ENCODE results near the gene AGRN. TPM values are rescaled to one million over a fixed set of nuclear protein-coding genes. Genes with fewer than 3 reads are reported as not detected.
"Not testable (repeated sequence)": the region's sequence is repeated elsewhere in the genome, so short reads cannot be mapped to it uniquely, and the experiment has no call there.

Gene AGRN
- total and polyA plus RNA-seq, 8 donors, result 3.5 to 459 (median 50.5) TPM

DNA sequence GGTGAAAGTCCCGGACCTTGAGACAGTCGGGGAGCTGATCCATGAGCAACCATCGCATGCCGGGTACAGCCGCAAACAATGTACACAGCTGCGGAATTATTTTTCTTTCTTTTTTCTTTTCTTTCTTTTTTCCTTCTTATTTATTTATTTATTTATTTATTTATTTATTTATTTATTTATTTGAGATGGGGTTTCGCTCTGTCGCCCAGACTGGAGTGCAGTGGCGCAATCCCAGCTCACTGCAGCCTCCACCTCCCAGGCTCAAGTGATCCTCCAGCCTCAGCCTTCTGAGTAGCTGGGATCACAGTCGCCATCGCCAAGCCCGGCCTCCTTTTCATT is 35.5 kb upstream of the AGRN start:
- Histone ChIP-seq H3K4me1 (peaks cover 0 to 8% (median 4%) of the 10 kb centered on the region in 4 donors), H3K27ac (no peak overlapping the region), H3K36me3 (no peaks in the 10 kb centered on the region), H3K4me3 (peak overlapping the region in 3 of 4 donors; percentile 14 to 19 (median 17)), H3K27me3 (peaks cover 0 to 66% (median 31%) of the 10 kb centered on the region in 3 donors), H3K9me3 (no peaks in the 10 kb centered on the region)
- intact Hi-C loops (cut with DNase I; ENCODE audit: low total_unique reads), result loop anchor here (5.0 kb wide), 1 partner anchor 78 kb away; no protein-coding TSS in a partner anchor
- 44 to 58% (median 54%) methylated on average over 12 of the region's 12 CpGs for WGBS, 5 donors
- DNase-seq, result no peak
- TF ChIP-seq POLR2AphosphoS5 (IDR thresholded peaks at IDR 0.05) (no peak), POLR2A (IDR thresholded peaks at IDR 0.05) (no peak)

DNA sequence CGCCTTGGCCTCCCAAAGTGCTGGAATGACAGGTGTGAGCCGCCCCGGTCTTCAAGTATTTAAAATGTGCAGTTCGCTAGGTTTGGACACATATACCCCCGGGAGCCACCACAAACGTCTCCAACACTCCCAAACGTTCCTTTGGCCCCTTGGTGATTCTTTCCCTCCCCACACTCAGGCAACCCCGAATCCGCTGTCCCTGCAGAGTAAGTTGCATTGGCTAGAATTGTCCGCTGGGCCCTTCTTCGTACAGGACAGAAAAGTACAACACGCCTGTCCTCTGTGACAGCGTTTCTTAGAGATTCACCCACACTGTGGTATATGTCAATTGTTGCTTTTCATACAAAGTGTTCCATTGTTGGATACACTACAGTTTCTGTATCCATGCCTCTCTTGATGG is 34.8 kb upstream of the AGRN start:
- peaks cover 0 to 62% (median 31%) of the 10 kb centered on the region in 3 donors for H3K27me3 ChIP-seq
- no peaks in the 10 kb centered on the region for H3K9me3 ChIP-seq
- intact Hi-C loops (cut with DNase I; ENCODE audit: low total_unique reads), result no loop called here

DNA sequence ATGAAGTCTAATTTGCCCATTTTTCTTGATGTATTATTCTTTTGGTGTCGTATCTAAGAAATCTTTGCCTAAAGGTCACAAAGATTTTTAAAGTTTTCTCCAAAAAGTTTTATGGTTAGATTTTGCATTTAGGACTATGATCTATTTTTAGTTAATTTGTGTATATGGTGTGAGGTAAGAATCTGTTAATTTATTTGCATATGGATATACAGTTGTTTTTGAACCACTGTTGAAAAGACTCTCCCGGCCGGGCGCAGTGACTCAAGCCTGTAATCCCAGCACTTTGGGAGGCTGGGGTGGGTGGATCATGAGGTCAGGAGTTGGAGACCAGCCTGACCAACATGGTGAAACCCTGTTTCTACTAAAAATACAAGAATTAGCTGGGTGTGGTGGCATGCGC is 31.9 kb upstream of the AGRN start:
- H3K36me3 ChIP-seq; intact Hi-C loops (cut with DNase I; ENCODE audit: low total_unique reads); H3K4me1 ChIP-seq; DNase-seq; H3K27ac ChIP-seq; H3K4me3 ChIP-seq: not testable (repeated sequence)
- peaks cover 0 to 18% (median 12%) of the 10 kb centered on the region in 4 donors for H3K9me3 ChIP-seq
- WGBS, 5 donors, result 85 to 90% (median 87%) methylated on average over 5 of the region's 5 CpGs
- peaks cover 0 to 36% (median 11%) of the 10 kb centered on the region in 3 donors for H3K27me3 ChIP-seq

More for the DNA sequence above, 34.8 kb upstream of the AGRN start:
- TF ChIP-seq EP300 (IDR thresholded peaks at IDR 0.05) (no peak), POLR2AphosphoS5 (IDR thresholded peaks at IDR 0.05) (no peak), POLR2A (IDR thresholded peaks at IDR 0.05) (no peak)
- TF ChIP-seq, protein P1, sequence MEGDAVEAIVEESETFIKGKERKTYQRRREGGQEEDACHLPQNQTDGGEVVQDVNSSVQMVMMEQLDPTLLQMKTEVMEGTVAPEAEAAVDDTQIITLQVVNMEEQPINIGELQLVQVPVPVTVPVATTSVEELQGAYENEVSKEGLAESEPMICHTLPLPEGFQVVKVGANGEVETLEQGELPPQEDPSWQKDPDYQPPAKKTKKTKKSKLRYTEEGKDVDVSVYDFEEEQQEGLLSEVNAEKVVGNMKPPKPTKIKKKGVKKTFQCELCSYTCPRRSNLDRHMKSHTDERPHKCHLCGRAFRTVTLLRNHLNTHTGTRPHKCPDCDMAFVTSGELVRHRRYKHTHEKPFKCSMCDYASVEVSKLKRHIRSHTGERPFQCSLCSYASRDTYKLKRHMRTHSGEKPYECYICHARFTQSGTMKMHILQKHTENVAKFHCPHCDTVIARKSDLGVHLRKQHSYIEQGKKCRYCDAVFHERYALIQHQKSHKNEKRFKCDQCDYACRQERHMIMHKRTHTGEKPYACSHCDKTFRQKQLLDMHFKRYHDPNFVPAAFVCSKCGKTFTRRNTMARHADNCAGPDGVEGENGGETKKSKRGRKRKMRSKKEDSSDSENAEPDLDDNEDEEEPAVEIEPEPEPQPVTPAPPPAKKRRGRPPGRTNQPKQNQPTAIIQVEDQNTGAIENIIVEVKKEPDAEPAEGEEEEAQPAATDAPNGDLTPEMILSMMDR (IDR thresholded peaks at IDR 0.05), result no peak
- no peaks in the 10 kb centered on the region for H3K36me3 ChIP-seq
- peaks cover 0 to 8% (median 4%) of the 10 kb centered on the region in 4 donors for H3K4me1 ChIP-seq
- H3K4me3 ChIP-seq, result no peak overlapping the region
- WGBS, 5 donors, result 75 to 81% (median 79%) methylated on average over 13 of the region's 13 CpGs
- DNase-seq, result no peak
- no peak overlapping the region for H3K27ac ChIP-seq

DNA sequence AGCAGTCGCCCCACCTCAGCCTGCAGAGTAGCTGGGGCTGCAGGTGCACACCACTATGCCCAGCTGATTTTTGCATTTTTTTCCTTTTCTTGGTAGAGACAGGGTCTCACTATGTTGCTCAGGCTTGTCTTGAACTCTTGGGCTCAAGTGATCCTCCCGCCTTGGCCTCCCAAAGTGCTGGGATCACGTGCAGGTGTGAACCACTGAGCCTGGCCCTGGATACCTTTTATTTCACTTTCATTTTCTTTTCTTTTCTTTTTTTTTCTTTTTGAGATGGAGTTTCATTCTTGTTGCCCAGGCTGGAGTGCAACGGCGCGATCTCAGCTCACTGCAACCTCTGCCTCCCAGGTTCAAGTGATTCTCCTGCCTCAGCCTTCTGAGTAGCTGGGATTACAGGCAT is 28.6 kb upstream of the AGRN start:
- H3K4me3 ChIP-seq; DNase-seq; H3K27ac ChIP-seq; H3K4me1 ChIP-seq; intact Hi-C loops (cut with DNase I; ENCODE audit: low total_unique reads); H3K36me3 ChIP-seq: not testable (repeated sequence)
- 80 to 95% (median 92%) methylated on average over 6 of the region's 6 CpGs for WGBS, 5 donors
- H3K27me3 ChIP-seq, result peaks cover 0 to 24% (median 0%) of the 10 kb centered on the region in 3 donors
- peaks cover 0 to 18% (median 12%) of the 10 kb centered on the region in 4 donors for H3K9me3 ChIP-seq

DNA sequence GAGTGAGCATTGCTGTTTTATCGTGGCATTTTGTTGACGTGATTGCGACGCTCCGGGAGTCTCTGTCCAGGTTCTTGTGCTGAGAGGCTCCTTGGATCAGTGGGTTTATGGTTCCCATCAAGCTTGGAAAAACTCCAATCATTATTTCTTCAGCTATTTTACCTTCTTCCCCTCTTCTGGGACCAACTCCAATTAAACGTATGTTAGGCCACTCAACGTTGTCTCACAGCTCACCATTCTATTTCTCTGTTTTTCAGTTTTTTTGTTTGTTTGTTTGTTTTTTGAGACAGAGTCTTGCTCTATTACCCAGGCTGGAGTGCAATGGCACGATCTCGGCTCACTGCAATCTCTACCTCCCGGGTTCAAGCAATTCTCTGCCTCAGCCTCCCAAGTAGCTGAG is 28.0 kb upstream of the AGRN start:
- Histone ChIP-seq H3K4me3 (no peak overlapping the region), H3K9me3 (peaks cover 0 to 18% (median 12%) of the 10 kb centered on the region in 4 donors), H3K27ac (no peak overlapping the region), H3K4me1 (peaks cover 0 to 7% (median 2%) of the 10 kb centered on the region in 4 donors), H3K27me3 (peaks cover 0 to 26% (median 0%) of the 10 kb centered on the region in 3 donors), H3K36me3 (no peaks in the 10 kb centered on the region)
- TF ChIP-seq, protein P1 (IDR thresholded peaks at IDR 0.05), result no peak
- no peak for TF ChIP-seq EP300 (IDR thresholded peaks at IDR 0.05)
- TF ChIP-seq POLR2A (IDR thresholded peaks at IDR 0.05), result no peak
- WGBS, 5 donors, result 94 to 97% (median 97%) methylated on average over 10 of the region's 10 CpGs
- intact Hi-C loops (cut with DNase I; ENCODE audit: low total_unique reads), result no loop called here
- no peak for DNase-seq

DNA sequence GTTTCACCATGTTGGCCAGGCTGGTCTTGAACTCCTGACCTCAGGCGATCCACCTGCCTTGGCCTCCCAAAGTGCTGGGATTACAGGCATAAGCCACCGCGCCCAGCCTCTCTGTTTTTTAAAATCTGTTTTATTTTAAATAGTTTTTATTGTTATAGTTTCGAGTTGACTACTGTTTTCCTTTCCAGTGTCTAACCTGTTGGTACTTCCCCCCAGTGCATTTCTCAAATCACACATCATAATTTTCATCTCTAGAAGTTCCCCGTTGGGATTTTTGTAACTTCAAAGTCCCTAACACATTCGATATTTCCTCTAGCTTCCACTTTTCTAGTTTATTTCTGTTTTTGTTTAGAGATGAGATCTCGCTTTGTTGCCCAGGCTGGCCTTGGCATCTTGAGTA is 27.6 kb upstream of the AGRN start:
- peaks cover 0 to 18% (median 12%) of the 10 kb centered on the region in 4 donors for H3K9me3 ChIP-seq
- peaks cover 0 to 7% (median 2%) of the 10 kb centered on the region in 4 donors for H3K4me1 ChIP-seq
- DNase-seq, result no peak
- no peak overlapping the region for H3K27ac ChIP-seq
- H3K4me3 ChIP-seq, result no peak overlapping the region
- 84 to 91% (median 87%) methylated on average over 7 of the region's 7 CpGs for WGBS, 5 donors
- no peak for TF ChIP-seq POLR2AphosphoS5 (IDR thresholded peaks at IDR 0.05)
- no peak for TF ChIP-seq EP300 (IDR thresholded peaks at IDR 0.05)
- TF ChIP-seq POLR2A (IDR thresholded peaks at IDR 0.05), result no peak
- TF ChIP-seq, protein P1 (IDR thresholded peaks at IDR 0.05), result no peak
- no peaks in the 10 kb centered on the region for H3K36me3 ChIP-seq
- peaks cover 0 to 30% (median 3%) of the 10 kb centered on the region in 3 donors for H3K27me3 ChIP-seq
- intact Hi-C loops (cut with DNase I; ENCODE audit: low total_unique reads), result no loop called here
